ENCODE results near the gene EYA4. TPM values are rescaled to one million over a fixed set of nuclear protein-coding genes. Genes with fewer than 3 reads are reported as not detected.
"Not testable (repeated sequence)": the region's sequence is repeated elsewhere in the genome, so short reads cannot be mapped to it uniquely, and the experiment has no call there.

EYA4 gene
- polyA plus RNA-seq, 2 of the 4 experiments (the other 2 are of a cell fraction): 14.4 to 28.3 TPM

DNA sequence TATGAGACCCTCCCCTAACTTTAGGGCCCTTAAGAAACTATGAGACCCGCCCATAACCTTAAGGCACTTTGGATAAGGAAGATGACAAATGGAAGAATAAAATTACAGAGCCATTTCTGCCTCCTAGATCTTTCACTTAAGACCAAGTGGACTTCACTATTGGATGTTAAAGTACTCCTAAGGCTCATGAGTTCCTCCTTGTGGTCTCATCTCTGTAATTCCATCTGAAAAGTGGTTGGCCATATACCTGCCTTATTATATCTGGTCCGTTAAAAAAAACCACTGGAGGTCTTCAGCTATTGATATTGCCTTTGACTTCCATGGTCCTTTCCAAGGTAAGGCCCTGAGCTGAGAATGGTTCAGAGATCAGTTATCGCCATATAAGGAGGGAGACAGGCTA lies 310.3 kb downstream of the EYA4 start:
- no peak overlapping the region for H3K4me3 ChIP-seq
- peak; percentile 54 to 60 for ATAC-seq
- H3K9me3 ChIP-seq: no peaks in the 10 kb centered on the region
- WGBS (ENCODE audit: missing lambda C conversion rate): 82% methylated on average over 3 of the region's 3 CpGs
- H3K4me2 ChIP-seq: peak overlapping the region; percentile 58
- no peak for FAIRE-seq
- TF ChIP-seq RAD21 (conservative IDR thresholded peaks at IDR 0.05 in 1 of 2, IDR thresholded peaks at IDR 0.05 in 1 of 2): peak in 1 of 2 experiments; percentile 15; a peak in 1 of 5 replicates
- TF ChIP-seq TFCP2L1 (CRISPR knock-in tag; IDR thresholded peaks at IDR 0.05): no peak
- H3K27ac ChIP-seq: peak overlapping the region; percentile 70 to 75
- ChIA-PET CTCF (interaction anchor here (0.6 to 4.1 kb wide), 12 partner anchors 18 to 727 kb away, joined by 3 to 26 read pairs (median 4); no protein-coding TSS in a partner anchor), POLR2A (interaction anchor here (1.5 kb wide), 1 partner anchor 736 kb away, joined by 3 read pairs; no protein-coding TSS in a partner anchor)
- peak in 1 of 2 experiments; percentile 34 for DNase-seq (ENCODE audit: low read depth in 1 of 2, low spot score in 1 of 2)
- H3K4me1 ChIP-seq: peaks cover 53% of the 10 kb centered on the region

DNA sequence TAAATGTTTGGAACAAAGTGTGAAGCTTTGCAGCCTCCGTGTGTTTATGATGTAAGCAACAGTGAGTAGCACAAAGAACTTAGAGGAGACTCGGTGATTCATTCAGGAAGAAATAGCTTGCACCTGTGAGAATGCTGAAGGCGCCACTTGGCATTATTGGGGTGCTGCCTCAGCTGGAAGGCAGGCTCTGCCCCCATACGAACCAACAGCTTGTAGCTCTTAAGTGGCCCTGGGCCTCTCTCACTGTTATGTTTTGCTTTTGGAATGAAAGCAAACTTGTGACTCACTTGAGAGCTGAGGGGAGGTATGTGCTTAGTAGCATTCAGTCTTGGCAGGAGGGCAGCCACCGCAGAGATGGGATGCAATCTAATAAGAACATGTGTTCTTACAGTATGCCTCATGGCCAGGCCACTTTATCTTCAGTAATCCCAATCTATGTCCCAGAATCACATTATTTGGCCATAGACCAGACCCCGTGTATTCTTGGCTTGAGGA lies 310.7 kb downstream of the EYA4 start:
- DNase-seq (ENCODE audit: low read depth in 1 of 2, low spot score in 1 of 2) (peak; percentile 16 to 74), ATAC-seq (peak; percentile 84 to 86), FAIRE-seq (peak; percentile 23)
- ChIA-PET POLR2A (interaction anchor here (1.1 to 1.5 kb wide), 3 partner anchors 733 to 738 kb away, joined by 3 to 4 read pairs (median 3); partner anchors contain the start of gene RPS12), CTCF (interaction anchor here (0.6 to 4.1 kb wide), 13 partner anchors 17 to 728 kb away, joined by 3 to 26 read pairs (median 5); no protein-coding TSS in a partner anchor)
- no peak for TF ChIP-seq HOXB5 (CRISPR knock-in tag; IDR thresholded peaks at IDR 0.05)
- TF ChIP-seq, protein P1, sequence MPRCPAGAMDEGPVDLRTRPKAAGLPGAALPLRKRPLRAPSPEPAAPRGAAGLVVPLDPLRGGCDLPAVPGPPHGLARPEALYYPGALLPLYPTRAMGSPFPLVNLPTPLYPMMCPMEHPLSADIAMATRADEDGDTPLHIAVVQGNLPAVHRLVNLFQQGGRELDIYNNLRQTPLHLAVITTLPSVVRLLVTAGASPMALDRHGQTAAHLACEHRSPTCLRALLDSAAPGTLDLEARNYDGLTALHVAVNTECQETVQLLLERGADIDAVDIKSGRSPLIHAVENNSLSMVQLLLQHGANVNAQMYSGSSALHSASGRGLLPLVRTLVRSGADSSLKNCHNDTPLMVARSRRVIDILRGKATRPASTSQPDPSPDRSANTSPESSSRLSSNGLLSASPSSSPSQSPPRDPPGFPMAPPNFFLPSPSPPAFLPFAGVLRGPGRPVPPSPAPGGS (IDR thresholded peaks at IDR 0.05): 0 out of 3 replicates have a peak, but pooled peaks have one; percentile 25
- peak in 1 of 2 experiments; percentile 58; a peak in 2 of 5 replicates for TF ChIP-seq EP300 (IDR thresholded peaks at IDR 0.05)
- TF ChIP-seq JUNB (IDR thresholded peaks at IDR 0.05): peak; percentile 57
- TF ChIP-seq, protein P2, sequence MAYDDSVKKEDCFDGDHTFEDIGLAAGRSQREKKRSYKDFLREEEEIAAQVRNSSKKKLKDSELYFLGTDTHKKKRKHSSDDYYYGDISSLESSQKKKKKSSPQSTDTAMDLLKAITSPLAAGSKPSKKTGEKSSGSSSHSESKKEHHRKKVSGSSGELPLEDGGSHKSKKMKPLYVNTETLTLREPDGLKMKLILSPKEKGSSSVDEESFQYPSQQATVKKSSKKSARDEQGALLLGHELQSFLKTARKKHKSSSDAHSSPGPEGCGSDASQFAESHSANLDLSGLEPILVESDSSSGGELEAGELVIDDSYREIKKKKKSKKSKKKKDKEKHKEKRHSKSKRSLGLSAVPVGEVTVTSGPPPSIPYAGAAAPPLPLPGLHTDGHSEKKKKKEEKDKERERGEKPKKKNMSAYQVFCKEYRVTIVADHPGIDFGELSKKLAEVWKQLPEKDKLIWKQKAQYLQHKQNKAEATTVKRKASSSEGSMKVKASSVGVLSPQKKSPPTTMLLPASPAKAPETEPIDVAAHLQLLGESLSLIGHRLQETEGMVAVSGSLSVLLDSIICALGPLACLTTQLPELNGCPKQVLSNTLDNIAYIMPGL (CRISPR knock-in tag; IDR thresholded peaks at IDR 0.05; ENCODE audit: borderline replicate concordance): no peak
- peak; percentile 43 for TF ChIP-seq FOSL2 (IDR thresholded peaks at IDR 0.05)
- peak; percentile 57; the same call in 1 of the 2 replicates for TF ChIP-seq FOSL2 (CRISPR knock-in tag; IDR thresholded peaks at IDR 0.05)
- 0 out of 5 replicates have a peak, but pooled peaks of 1 of the 2 experiments have one; percentile 26 for TF ChIP-seq JUN (IDR thresholded peaks at IDR 0.05)
- no peak for TF ChIP-seq MAZ (IDR thresholded peaks at IDR 0.05; ENCODE audit: borderline replicate concordance, low read depth, low read length)
- TF ChIP-seq RARB (CRISPR knock-in tag; IDR thresholded peaks at IDR 0.05): no peak
- no peak for TF ChIP-seq SMC3 (IDR thresholded peaks at IDR 0.05)
- peak overlapping the region; percentile 70 to 75 for H3K27ac ChIP-seq
- peaks cover 53% of the 10 kb centered on the region for H3K4me1 ChIP-seq
- H3K4me3 ChIP-seq: no peak overlapping the region
- H3K4me2 ChIP-seq: peak overlapping the region; percentile 58
- H3K9me3 ChIP-seq: no peaks in the 10 kb centered on the region
- 20% methylated on average over 6 of the region's 6 CpGs for WGBS (ENCODE audit: missing lambda C conversion rate)

DNA sequence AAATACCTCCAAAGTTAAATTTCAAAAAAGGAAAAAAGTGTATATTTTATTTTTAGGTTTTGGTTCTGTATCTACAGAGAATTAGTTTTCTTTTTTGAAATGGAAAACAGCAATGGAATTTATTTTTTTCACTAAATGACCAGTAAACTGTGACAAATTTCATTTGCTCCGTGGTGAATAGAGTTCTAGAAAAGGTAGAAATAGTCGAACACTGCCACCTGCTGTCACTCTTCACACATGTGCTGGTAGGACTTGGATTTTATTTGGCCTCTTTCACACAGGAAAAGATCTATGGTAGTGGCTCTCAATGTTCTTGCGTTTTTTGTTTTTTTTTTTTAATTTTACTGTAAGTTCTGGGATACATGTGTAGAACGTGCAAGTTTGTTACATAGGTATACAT lies 312.5 kb downstream of the EYA4 start:
- POLR2A ChIA-PET: no interaction called here
- peak in 1 of 2 experiments; percentile 74 for DNase-seq (ENCODE audit: low read depth in 1 of 2, low spot score in 1 of 2)
- TF ChIP-seq, protein P3, sequence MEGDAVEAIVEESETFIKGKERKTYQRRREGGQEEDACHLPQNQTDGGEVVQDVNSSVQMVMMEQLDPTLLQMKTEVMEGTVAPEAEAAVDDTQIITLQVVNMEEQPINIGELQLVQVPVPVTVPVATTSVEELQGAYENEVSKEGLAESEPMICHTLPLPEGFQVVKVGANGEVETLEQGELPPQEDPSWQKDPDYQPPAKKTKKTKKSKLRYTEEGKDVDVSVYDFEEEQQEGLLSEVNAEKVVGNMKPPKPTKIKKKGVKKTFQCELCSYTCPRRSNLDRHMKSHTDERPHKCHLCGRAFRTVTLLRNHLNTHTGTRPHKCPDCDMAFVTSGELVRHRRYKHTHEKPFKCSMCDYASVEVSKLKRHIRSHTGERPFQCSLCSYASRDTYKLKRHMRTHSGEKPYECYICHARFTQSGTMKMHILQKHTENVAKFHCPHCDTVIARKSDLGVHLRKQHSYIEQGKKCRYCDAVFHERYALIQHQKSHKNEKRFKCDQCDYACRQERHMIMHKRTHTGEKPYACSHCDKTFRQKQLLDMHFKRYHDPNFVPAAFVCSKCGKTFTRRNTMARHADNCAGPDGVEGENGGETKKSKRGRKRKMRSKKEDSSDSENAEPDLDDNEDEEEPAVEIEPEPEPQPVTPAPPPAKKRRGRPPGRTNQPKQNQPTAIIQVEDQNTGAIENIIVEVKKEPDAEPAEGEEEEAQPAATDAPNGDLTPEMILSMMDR (IDR thresholded peaks at IDR 0.05): peak; percentile 72
- TF ChIP-seq FOXS1 (CRISPR knock-in tag; IDR thresholded peaks at IDR 0.05): no peak
- TF ChIP-seq SMC3 (IDR thresholded peaks at IDR 0.05): peak; percentile 76
- peak; percentile 76 to 81 for TF ChIP-seq RAD21 (conservative IDR thresholded peaks at IDR 0.05 in 1 of 2, IDR thresholded peaks at IDR 0.05 in 1 of 2)
- Histone ChIP-seq H3K9me3 (no peaks in the 10 kb centered on the region), H3K4me3 (no peak overlapping the region), H3K4me1 (peaks cover 43% of the 10 kb centered on the region), H3K4me2 (no peak overlapping the region), H3K27ac (peak overlapping the region; percentile 70 to 75; a peak in 5 of 6 replicates)
- WGBS (ENCODE audit: missing lambda C conversion rate): 13% methylated on average over 4 of the region's 4 CpGs
- peak; percentile 62 to 75; a peak in 3 of 6 replicates for ATAC-seq
- CTCF ChIA-PET: interaction anchor here (0.6 to 1.7 kb wide), 2 partner anchors 368 to 675 kb away, joined by 4 to 7 read pairs; no protein-coding TSS in a partner anchor
- FAIRE-seq: no peak

DNA sequence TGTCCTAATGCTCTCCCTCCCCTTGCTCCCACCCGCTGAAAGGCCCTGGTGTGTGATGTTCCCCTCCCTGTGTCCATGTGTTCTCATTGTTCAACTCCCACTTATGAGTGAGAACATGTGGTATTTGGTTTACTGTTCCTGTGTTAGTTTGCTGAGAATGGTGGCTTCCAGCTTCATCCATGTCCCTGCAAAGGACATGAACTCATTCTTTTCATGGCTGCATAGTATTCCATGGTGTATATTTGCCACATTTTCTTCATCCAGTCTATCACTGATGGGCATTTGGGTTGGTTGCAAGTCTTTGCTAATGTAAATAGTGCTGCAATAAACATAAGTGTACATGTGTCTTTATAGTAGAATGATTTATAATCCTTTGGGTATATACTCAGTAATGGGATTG lies 313.0 kb downstream of the EYA4 start:
- FAIRE-seq; H3K9me3 ChIP-seq; H3K4me3 ChIP-seq; ATAC-seq; DNase-seq (ENCODE audit: low read depth in 1 of 2, low spot score in 1 of 2); POLR2A ChIA-PET; H3K4me2 ChIP-seq: not testable (repeated sequence)
- H3K27ac ChIP-seq: 0 out of 6 replicates have a peak overlapping the region, but pooled peaks have one; percentile 18 to 40
- 100% methylated on average over 1 of the region's 1 CpG for WGBS (ENCODE audit: missing lambda C conversion rate)
- CTCF ChIA-PET: interaction anchor here (0.6 to 1.7 kb wide), 7 partner anchors 8 to 731 kb away, joined by 3 to 7 read pairs (median 3); no protein-coding TSS in a partner anchor
- H3K4me1 ChIP-seq: peaks cover 38% of the 10 kb centered on the region
